Measurements from ENCODE around the gene OR10J4.
"Not testable (repeated sequence)": the region's sequence is repeated elsewhere in the genome, so short reads cannot be mapped to it uniquely, and the experiment has no call there.

The OR10J4 gene

DNA sequence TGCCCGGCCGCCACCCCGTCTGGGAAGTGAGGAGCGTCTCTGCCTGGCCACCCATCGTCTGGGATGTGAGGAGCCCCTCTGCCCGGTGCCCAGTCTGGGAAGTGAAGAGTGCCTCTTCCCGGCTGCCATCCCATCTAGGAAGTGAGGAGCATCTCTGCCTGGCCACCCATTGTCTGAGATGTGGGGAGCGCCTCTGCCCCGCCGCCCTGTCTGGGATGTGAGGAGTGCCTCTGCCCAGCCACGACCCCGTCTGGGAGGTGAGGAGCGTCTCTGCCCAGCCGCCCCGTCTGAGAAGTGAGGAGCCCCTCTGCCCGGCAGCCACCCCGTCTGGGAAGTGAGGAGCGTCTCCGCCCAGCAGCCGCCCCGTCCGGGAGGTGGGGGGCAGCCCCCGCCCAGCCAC, 17.6 kb downstream of the OR10J4 start:
- H3K9me3 Mint-ChIP-seq: peaks cover 12% of the 10 kb centered on the region
- not testable (repeated sequence) for H3K27ac Mint-ChIP-seq

DNA sequence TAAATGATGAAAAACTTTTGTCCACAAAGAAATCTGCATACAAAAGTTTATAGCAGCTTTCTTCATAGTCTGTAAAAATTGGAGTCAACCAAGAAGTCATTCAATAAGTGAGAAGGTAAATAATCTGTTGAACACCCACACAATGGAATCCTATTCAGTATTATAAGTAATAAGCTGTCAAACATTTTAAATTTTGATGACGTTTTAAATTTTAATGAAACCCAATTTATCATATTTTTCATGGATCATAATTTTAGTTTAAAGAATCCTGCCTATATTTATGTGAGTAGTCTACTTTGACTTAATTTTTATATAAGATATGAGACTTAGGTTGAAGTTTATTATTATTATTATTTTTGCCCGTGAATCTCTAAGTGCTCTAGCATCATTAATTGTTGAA, 27.5 kb downstream of the OR10J4 start:
- Mint-ChIP-seq H3K9me3 (peaks cover 17% of the 10 kb centered on the region), H3K27ac (no peak overlapping the region), H3K27me3 (ENCODE audit: low read depth) (no peaks in the 10 kb centered on the region), H3K36me3 (ENCODE audit: low read depth) (no peaks in the 10 kb centered on the region), H3K4me1 (ENCODE audit: low read depth) (no peaks in the 10 kb centered on the region), H3K4me3 (no peak overlapping the region)
- DNase-seq (ENCODE audit: low spot score): no peak

More for the DNA sequence above, 17.6 kb downstream of the OR10J4 start:
- not testable (repeated sequence) for H3K36me3 Mint-ChIP-seq (ENCODE audit: low read depth); H3K27me3 Mint-ChIP-seq (ENCODE audit: low read depth); DNase-seq (ENCODE audit: low spot score); H3K4me3 Mint-ChIP-seq; H3K4me1 Mint-ChIP-seq (ENCODE audit: low read depth)

DNA sequence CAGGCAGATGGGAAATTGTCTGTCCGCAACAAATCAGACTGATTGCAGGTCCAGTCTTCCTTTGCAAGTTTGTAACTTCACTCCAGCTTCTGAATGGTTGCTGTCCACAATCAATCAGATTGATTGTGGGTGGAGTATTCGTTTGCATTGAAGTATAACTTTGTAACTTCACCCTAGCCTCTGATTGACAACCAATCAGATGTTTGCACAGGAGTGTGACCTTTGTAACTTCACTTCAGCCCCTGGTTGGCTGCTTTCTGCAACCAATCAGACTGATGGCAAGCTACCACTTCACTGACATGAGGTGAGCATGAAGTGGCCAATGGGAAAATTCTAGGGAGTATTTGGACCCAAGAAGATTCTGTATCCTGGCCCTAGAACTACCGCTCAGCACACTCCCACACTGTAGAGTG, 33.2 kb downstream of the OR10J4 start:
- Mint-ChIP-seq H3K4me1 (ENCODE audit: low read depth) (no peaks in the 10 kb centered on the region), H3K36me3 (ENCODE audit: low read depth) (no peaks in the 10 kb centered on the region), H3K9me3 (peaks cover 17% of the 10 kb centered on the region), H3K27ac (no peak overlapping the region), H3K4me3 (no peak overlapping the region), H3K27me3 (ENCODE audit: low read depth) (no peaks in the 10 kb centered on the region)
- no peak for DNase-seq (ENCODE audit: low spot score)

DNA sequence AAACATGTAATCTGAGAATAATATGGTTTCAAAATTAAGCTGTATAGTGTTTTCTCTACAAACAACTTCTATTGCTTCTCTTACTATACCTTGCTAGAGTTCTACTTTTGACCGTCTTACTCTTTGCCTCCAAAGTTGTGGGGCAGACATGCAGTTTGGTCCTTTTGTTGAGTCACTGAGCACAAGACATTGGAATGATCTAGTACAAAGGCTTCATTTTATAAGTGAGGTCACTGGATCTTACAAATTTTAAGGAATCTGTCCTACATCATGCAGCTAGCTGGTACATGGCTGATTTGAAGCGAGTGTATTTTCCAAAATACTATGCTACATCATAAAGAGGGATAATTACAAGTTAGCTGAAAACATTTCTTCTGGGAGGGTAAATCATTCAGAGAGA, 36.3 kb downstream of the OR10J4 start:
- peaks cover 4% of the 10 kb centered on the region for H3K9me3 Mint-ChIP-seq
- no peaks in the 10 kb centered on the region for H3K27me3 Mint-ChIP-seq (ENCODE audit: low read depth)
- no peak overlapping the region for H3K27ac Mint-ChIP-seq
- H3K4me3 Mint-ChIP-seq: no peak overlapping the region
- H3K36me3 Mint-ChIP-seq (ENCODE audit: low read depth): no peaks in the 10 kb centered on the region
- H3K4me1 Mint-ChIP-seq (ENCODE audit: low read depth): no peaks in the 10 kb centered on the region
- no peak for DNase-seq (ENCODE audit: low spot score)

DNA sequence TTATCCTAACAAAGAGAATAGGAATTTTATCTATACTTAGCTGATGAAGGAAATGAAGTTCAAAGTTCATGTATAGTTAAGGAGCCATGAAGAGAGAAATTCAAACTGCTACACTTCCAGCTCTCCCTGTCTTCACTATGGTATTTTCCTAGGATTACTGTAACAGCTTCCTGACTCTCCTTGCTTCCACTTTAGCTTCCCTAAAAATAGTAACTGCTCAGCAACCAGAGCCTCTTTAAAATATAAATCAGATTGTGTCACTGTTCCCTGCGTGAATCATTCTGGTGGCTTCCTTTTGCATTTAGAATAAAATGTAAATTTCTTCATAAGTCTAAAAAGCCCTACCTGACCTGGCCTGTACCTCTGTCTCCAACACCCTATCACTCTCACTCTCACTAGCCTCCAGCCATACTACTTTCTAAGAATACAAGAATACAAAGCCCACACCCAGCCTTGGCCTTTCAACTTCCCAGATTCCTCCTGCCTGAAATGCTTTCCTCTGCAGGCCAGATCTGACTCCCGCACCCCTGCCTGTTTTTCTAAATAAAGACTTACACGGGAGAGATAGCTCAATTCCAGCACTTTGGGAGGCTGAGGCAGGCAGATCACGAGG, 38.0 kb downstream of the OR10J4 start:
- H3K9me3 Mint-ChIP-seq: no peaks in the 10 kb centered on the region
- H3K4me1 Mint-ChIP-seq (ENCODE audit: low read depth): no peaks in the 10 kb centered on the region
- DNase-seq (ENCODE audit: low spot score): no peak
- H3K27ac Mint-ChIP-seq: no peak overlapping the region
- no peaks in the 10 kb centered on the region for H3K27me3 Mint-ChIP-seq (ENCODE audit: low read depth)
- no peaks in the 10 kb centered on the region for H3K36me3 Mint-ChIP-seq (ENCODE audit: low read depth)
- H3K4me3 Mint-ChIP-seq: no peak overlapping the region

DNA sequence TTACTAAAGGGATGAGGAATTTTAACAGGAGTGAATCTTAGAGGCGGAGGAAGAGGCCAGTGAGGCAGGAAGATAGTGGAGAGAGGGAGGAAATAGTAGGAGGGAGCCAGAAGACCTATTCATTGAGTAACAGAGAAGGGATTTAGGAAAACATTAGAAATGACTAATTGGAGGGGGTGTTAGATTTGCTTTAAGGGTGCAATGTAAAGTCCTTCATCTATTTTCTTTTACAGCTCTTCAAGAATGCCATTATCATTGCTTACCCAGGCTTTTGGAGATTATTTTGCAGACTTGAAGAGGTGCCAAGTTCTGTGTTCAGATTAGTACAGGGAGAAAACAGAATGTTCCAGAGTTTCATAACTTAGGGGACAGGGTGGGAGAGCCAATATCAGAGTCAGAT, 41.3 kb downstream of the OR10J4 start:
- DNase-seq (ENCODE audit: low spot score): no peak
- H3K4me3 Mint-ChIP-seq: no peak overlapping the region

DNA sequence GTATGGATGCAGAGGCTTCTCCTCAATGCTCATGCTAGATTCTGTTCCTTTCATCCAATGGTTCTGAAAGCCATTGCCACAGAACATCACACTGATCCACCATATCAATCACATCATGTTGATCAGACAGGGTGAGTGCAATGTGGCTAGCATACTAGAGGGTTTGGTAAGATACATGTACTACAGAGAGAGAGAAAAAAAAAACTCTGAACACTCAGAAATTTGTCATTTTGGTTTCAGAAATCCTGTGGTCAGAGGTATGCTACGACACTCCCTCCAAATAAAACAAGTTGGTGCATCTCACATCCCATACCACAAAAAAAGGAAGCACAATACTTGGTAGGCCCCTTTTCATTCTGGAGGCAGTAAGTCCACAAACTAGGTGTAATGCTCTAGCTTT, 42.9 kb downstream of the OR10J4 start:
- H3K9me3 Mint-ChIP-seq: no peaks in the 10 kb centered on the region
- H3K4me3 Mint-ChIP-seq: no peak overlapping the region
- no peaks in the 10 kb centered on the region for H3K4me1 Mint-ChIP-seq (ENCODE audit: low read depth)
- no peak for DNase-seq (ENCODE audit: low spot score)
- no peaks in the 10 kb centered on the region for H3K36me3 Mint-ChIP-seq (ENCODE audit: low read depth)
- H3K27ac Mint-ChIP-seq: no peak overlapping the region
- H3K27me3 Mint-ChIP-seq (ENCODE audit: low read depth): no peaks in the 10 kb centered on the region

More for the DNA sequence above, 41.3 kb downstream of the OR10J4 start:
- no peaks in the 10 kb centered on the region for H3K4me1 Mint-ChIP-seq (ENCODE audit: low read depth)
- no peaks in the 10 kb centered on the region for H3K36me3 Mint-ChIP-seq (ENCODE audit: low read depth)
- H3K9me3 Mint-ChIP-seq: no peaks in the 10 kb centered on the region
- H3K27me3 Mint-ChIP-seq (ENCODE audit: low read depth): no peaks in the 10 kb centered on the region
- no peak overlapping the region for H3K27ac Mint-ChIP-seq

Data from T-helper 2 cell treated with Interferon-gamma antibody and Interleukin-4, amounts not matched to agents 5 μg/mL and 100 μg/mL, for 36 hours (primary cell).